Endothelial cell of umbilical vein (primary cell): ENCODE data around the gene CAMKV. TPM values are rescaled to one million over a fixed set of nuclear protein-coding genes. Genes with fewer than 3 reads are reported as not detected.
"Not testable (repeated sequence)": the region's sequence is repeated elsewhere in the genome, so short reads cannot be mapped to it uniquely, and the experiment has no call there.

ENCODE experiments used
- Bru-seq: library from RNA; stranded (reverse); fragments of 400-500 nt; gene quantifications from one replicate; lab custom pipeline; 2021; lab: Mats Ljungman, UMichigan
- BruChase-seq, 2 experiments: library from RNA; stranded (reverse); fragments of 400-500 nt; gene quantifications; one replicate each; lab custom pipeline; 2021; lab: Mats Ljungman, UMichigan
- BruUV-seq: library from RNA; stranded (reverse); fragments of 400-500 nt; replicated peaks from 2 replicates; lab custom pipeline; 2021; lab: Mats Ljungman, UMichigan
- CTCF ChIA-PET: fragments of 300-600, 350-600 bp; sonication (Branson Sonifier 250); formaldehyde crosslinking; loops from one replicate; lab custom pipeline; 2021; ENCODE audit warnings: antibody characterized with exemption, inconsistent platforms; lab: Charles Lee
- POLR2A ChIA-PET: fragments of 300-600, 350-600 bp; sonication (Branson Sonifier 250); formaldehyde crosslinking; loops from one replicate; lab custom pipeline; 2021; ENCODE audit warnings: antibody characterized with exemption, inconsistent platforms; lab: Charles Lee
- DNase-seq: peaks from one replicate; pipeline ENCODE4 v3.0.0-alpha.2; 2011; ENCODE audit warnings: low read depth, low spot score
- FAIRE-seq: peaks from 2 replicates; lab custom pipeline; 2011; peaks lifted over from hg19 to GRCh38; lab: Jason Lieb, UNC
- H2AFZ ChIP-seq: 2 replicates; pipeline ENCODE4 v1.6.0; 2012; ENCODE audit warnings: low read depth, low read length, control low read depth, inconsistent platforms
- H3K27ac ChIP-seq: 2 replicates; pipeline ENCODE4 v1.5.1; 2011; ENCODE audit warnings: low read depth, mild to moderate bottlenecking, control low read depth, low read length, moderate library complexity; ENCODE audit not compliant: insufficient read depth
- H3K27me3 ChIP-seq, 2 experiments: 2 replicates each; pipeline versions ENCODE4 v1.6.0 to v1.6.1; 2011; ENCODE audit warnings: low read length in 2 of 2, mixed read lengths in 1 of 2; ENCODE audit not compliant: control insufficient read depth in 2 of 2, insufficient read depth in 2 of 2
- H3K36me3 ChIP-seq, 2 experiments: 2 replicates in 1 of 2; 3 replicates in 1 of 2; pipeline ENCODE4 v1.5.1; 2011; ENCODE audit warnings: low read length in 2 of 2, mild to moderate bottlenecking in 1 of 2, moderate library complexity in 1 of 2; ENCODE audit not compliant: control insufficient read depth in 2 of 2, insufficient read depth in 2 of 2; ENCODE audit errors: extremely low read depth in 1 of 2
- H3K4me1 ChIP-seq: 3 replicates; pipeline ENCODE4 v1.5.1; 2011; ENCODE audit warnings: mild to moderate bottlenecking, low read length; ENCODE audit not compliant: control insufficient read depth, insufficient read depth; ENCODE audit errors: extremely low read depth
- H3K4me2 ChIP-seq: 2 replicates; pipeline ENCODE4 v1.6.1; 2011; ENCODE audit warnings: low read length, control low read depth, mixed read lengths; ENCODE audit not compliant: insufficient read depth
- H3K4me3 ChIP-seq, 3 experiments: fragments of 200-600 bp in 1 of 3; sonication (generic), shearing (Covaris generic) in 1 of 3; replicated peaks in 1 of 3; 2 replicates each; pipeline ENCODE4 v1.5.1; 2011 to 2016; ENCODE audit warnings: control low read depth in 3 of 3, low read length in 3 of 3, mild to moderate bottlenecking in 2 of 3, inconsistent platforms in 1 of 3, low read depth in 1 of 3, moderate library complexity in 1 of 3; ENCODE audit not compliant: insufficient read depth in 1 of 3
- H3K79me2 ChIP-seq: 2 replicates; pipeline ENCODE4 v1.6.0; 2012; ENCODE audit warnings: low read length, inconsistent platforms; ENCODE audit not compliant: control insufficient read depth, insufficient read depth
- H3K9ac ChIP-seq: replicated peaks from 2 replicates; pipeline ENCODE3; 2011; ENCODE audit warnings: low read length, control low read depth; ENCODE audit not compliant: insufficient read depth; ENCODE audit errors: extremely low read depth
- H3K9me1 ChIP-seq: replicated peaks from 3 replicates; pipeline ENCODE4 v1.6.0; 2011; ENCODE audit warnings: mild to moderate bottlenecking, low read length; ENCODE audit not compliant: control insufficient read depth, insufficient read depth; ENCODE audit errors: extremely low read depth
- H3K9me3 ChIP-seq: replicated peaks from 2 replicates; pipeline ENCODE4 v1.5.1; 2012; ENCODE audit warnings: low read length, inconsistent platforms; ENCODE audit not compliant: control insufficient read depth, insufficient read depth
- H4K20me1 ChIP-seq: replicated peaks from 2 replicates; pipeline ENCODE3; 2011; ENCODE audit warnings: mild to moderate bottlenecking, low read length; ENCODE audit not compliant: control insufficient read depth, insufficient read depth; ENCODE audit errors: extremely low read depth
- CTCF ChIP-seq, 2 donors: IDR thresholded peaks; 1 replicate in 1 of 2; 2 replicates in 1 of 2; pipeline ENCODE4 v1.5.1; 2011; ENCODE audit warnings: low read length in 2 of 2, mild to moderate bottlenecking in 2 of 2, moderate library complexity in 2 of 2, control low read depth in 1 of 2, inconsistent platforms in 1 of 2, low read depth in 1 of 2; ENCODE audit not compliant: insufficient read depth in 1 of 2; ENCODE audit errors: extremely low read depth in 1 of 2
- EZH2 ChIP-seq: IDR thresholded peaks from 2 replicates; pipeline ENCODE4 v1.6.1; 2012; ENCODE audit warnings: borderline replicate concordance, low read depth, mild to moderate bottlenecking, moderate library complexity, low read length, inconsistent platforms; ENCODE audit not compliant: severe bottlenecking
- FOS ChIP-seq: IDR thresholded peaks from 2 replicates; pipeline ENCODE4 v1.6.1; 2011; ENCODE audit warnings: mild to moderate bottlenecking, low read length, moderate library complexity, borderline replicate concordance; ENCODE audit not compliant: insufficient read depth
- GATA2 ChIP-seq: IDR thresholded peaks from 2 replicates; pipeline ENCODE4 v1.7.0; 2011; ENCODE audit warnings: low read depth, mild to moderate bottlenecking, moderate library complexity, mixed read lengths, low read length; ENCODE audit not compliant: insufficient read length, insufficient read depth
- JUN ChIP-seq: IDR thresholded peaks from 2 replicates; pipeline ENCODE4 v1.6.1; 2011; ENCODE audit warnings: borderline replicate concordance, low read depth; ENCODE audit not compliant: insufficient read length, insufficient read depth
- MAX ChIP-seq: IDR thresholded peaks from 2 replicates; pipeline ENCODE4 v1.6.1; 2011; ENCODE audit not compliant: insufficient read depth, insufficient read length
- MYC ChIP-seq: IDR thresholded peaks from one replicate; pipeline ENCODE4 v1.6.1; 2011; ENCODE audit warnings: mild to moderate bottlenecking, low read depth, low read length
- POLR2A ChIP-seq: IDR thresholded peaks from 2 replicates; pipeline ENCODE4 v1.6.1; 2012; ENCODE audit warnings: low read depth, mild to moderate bottlenecking, control low read depth, low read length
- POLR2AphosphoS5 ChIP-seq: IDR thresholded peaks from 2 replicates; pipeline ENCODE4 v1.6.1; 2012; ENCODE audit warnings: low read depth, mild to moderate bottlenecking, control low read depth, low read length, moderate library complexity; ENCODE audit not compliant: insufficient read depth
- dilution Hi-C: fragments of 300-500 bp; cut with MboI; formaldehyde crosslinking; loops from one replicate; pipeline ENCODE4 v1.15.0; 2019; ENCODE audit warnings: low sequenced_read_pairs; ENCODE audit not compliant: extremely low pct_ligation_motif_present
- intact Hi-C: fragments of 100-400 bp; cut with micrococcal nuclease; formaldehyde crosslinking; loops from one replicate; pipeline ENCODE4 v1.10.0; 2022
- long read RNA-seq: library from polyadenylated mRNA; stranded (forward); transcript quantifications from one replicate; pipeline ENCODE4 v2.0.0, GENCODE V29; 2021
- polyA minus RNA-seq, 3 experiments: library from RNA; depleted of rRNA, polyadenylated mRNA; stranded (reverse); fragments of >200 nt; gene quantifications; 1 replicate in 1 of 3; 2 replicates in 2 of 3; pipeline ENCODE4 v1.2.3, GENCODE V29; 2011
- polyA plus RNA-seq, 4 experiments: library from polyadenylated mRNA; depleted of rRNA in 3 of 4; stranded (reverse) in 3 of 4; unstranded in 1 of 4; fragments of >200 nt; gene quantifications; 2 replicates each; pipeline versions ENCODE4 v1.2.1 to v1.2.3, GENCODE V29; 2011 to 2012; ENCODE audit warnings: missing spikeins in 1 of 4
- total RNA-seq: library from RNA; stranded (reverse); gene quantifications from 2 replicates; pipeline ENCODE4 v1.2.3, GENCODE V29; 2021

Gene CAMKV
- not detected in 2 replicates for total RNA-seq
- polyA plus RNA-seq = not detected in 2 replicates
- polyA plus RNA-seq (2011; cell fraction: cytosol; rRNA removed) = not detected in 2 replicates
- polyA plus RNA-seq (2011; cell fraction: nucleus; rRNA removed) = not detected in 2 replicates
- not detected in 2 replicates for polyA plus RNA-seq (2012)
- polyA minus RNA-seq = not detected in 2 replicates
- polyA minus RNA-seq (2011; cell fraction: cytosol; rRNA and poly(A)+ RNA removed) = not detected
- not detected in 2 replicates for polyA minus RNA-seq (2011; cell fraction: nucleus; rRNA and poly(A)+ RNA removed)
- not detected for Bru-seq, nascent RNA
- not detected for BruChase-seq, experiment 1, labeled RNA remaining after a 6-hour chase
- not detected for BruChase-seq, experiment 2, labeled RNA remaining after a 2-hour chase
- long read RNA-seq = 0 reads

- no TSS peak for BruUV-seq
- intact Hi-C loops (no loop called here), dilution Hi-C loops (no loop called here)
- Histone ChIP-seq H3K9me1 (no peaks in the 10 kb centered on the region), H2AFZ (no peak within 1 kb of the TSS), H3K9me3 (no peaks in the 10 kb centered on the region), H3K4me3 (peak within 1 kb of the TSS in 1 of 3 experiments; percentile 2), H3K36me3 (no peaks in the 10 kb centered on the region), H3K4me2 (peak within 1 kb of the TSS; percentile 6), H3K27ac (no peak within 1 kb of the TSS), H3K27me3 (peaks cover 30 to 31% of the 10 kb centered on the region in 2 experiments), H3K9ac (no peak within 1 kb of the TSS), H3K4me1 (no peaks in the 10 kb centered on the region), H4K20me1 (no peaks in the 10 kb centered on the region), H3K79me2 (no peaks in the 10 kb centered on the region)
- ChIA-PET POLR2A (no interaction called here), CTCF (no interaction called here)
- DNase-seq (no peak), FAIRE-seq (no peak)
- TF ChIP-seq MYC = no peak
- no peak for TF ChIP-seq POLR2A
- no peak for TF ChIP-seq FOS
- TF ChIP-seq MAX = no peak
- TF ChIP-seq GATA2 = no peak
- TF ChIP-seq POLR2AphosphoS5 = no peak
- no peak for TF ChIP-seq JUN
- TF ChIP-seq EZH2 = no peak
- TF ChIP-seq CTCF (IDR thresholded peaks at IDR 0.05; ENCODE audit: extremely low read depth in 1 of 2, insufficient read depth in 1 of 2, low read depth in 1 of 2, low read length in 2 of 2) = no peak
Observed at GRCh38 chr3:49869525-49870126, at the start of gene CAMKV. Gene CAMKV (minus strand): TSS chr3:49869906. CDS start chr3:49862388, 7,518 bp downstream.

- H3K9me3 ChIP-seq, POLR2A ChIA-PET, H3K27me3 ChIP-seq, H3K79me2 ChIP-seq, H4K20me1 ChIP-seq, H3K36me3 ChIP-seq, FAIRE-seq, H2AFZ ChIP-seq, H3K4me2 ChIP-seq, DNase-seq, H3K27ac ChIP-seq, dilution Hi-C loops, H3K9me1 ChIP-seq, H3K4me1 ChIP-seq, BruUV-seq, intact Hi-C loops, H3K4me3 ChIP-seq, H3K9ac ChIP-seq: not testable (repeated sequence)
- CTCF ChIA-PET = interaction anchor here (1.1 to 1.2 kb wide), 2 partner anchors 10 to 22 kb away, joined by 3 read pairs; partner anchors contain the start of gene RBM6
Observed at GRCh38 chr3:49917806-49918590, 48.3 kb upstream of the CAMKV start.
